DOHH2 (cell line): ENCODE results near the gene ZC3H7A.

ENCODE experiments used
- H3F3A ChIP-seq: fragments of 200-600 bp; sonication (generic), shearing (Covaris generic); 2 replicates; pipeline ENCODE4 v1.6.0; 2016; ENCODE audit warnings: antibody characterized with exemption, mild to moderate bottlenecking; ENCODE audit not compliant: control insufficient read depth, insufficient read depth
- H3K27ac ChIP-seq: fragments of 200-600 bp; sonication (generic); 2 replicates; pipeline ENCODE4 v1.5.1; 2014; ENCODE audit warnings: low read depth, mild to moderate bottlenecking, low read length, moderate library complexity
- H3K27me3 ChIP-seq: fragments of 200-600 bp; sonication (generic); 2 replicates; pipeline ENCODE4 v1.6.1; 2014; ENCODE audit warnings: mild to moderate bottlenecking, low read length, mixed read lengths; ENCODE audit not compliant: control insufficient read depth
- H3K36me3 ChIP-seq: fragments of 200-600 bp; sonication (generic); 2 replicates; pipeline ENCODE4 v1.6.1; 2014; ENCODE audit warnings: mild to moderate bottlenecking, low read length, moderate library complexity, mixed read lengths; ENCODE audit not compliant: control insufficient read depth
- H3K4me1 ChIP-seq: fragments of 200-600 bp; sonication (generic); 2 replicates; pipeline ENCODE4 v1.6.1; 2014; ENCODE audit warnings: mild to moderate bottlenecking, low read length, mixed read lengths; ENCODE audit not compliant: control insufficient read depth
- H3K4me2 ChIP-seq: fragments of 200-600 bp; sonication (generic); 2 replicates; pipeline ENCODE4 v1.6.0; 2014; ENCODE audit warnings: mild to moderate bottlenecking, low read length, moderate library complexity
- H3K4me3 ChIP-seq: fragments of 200-600 bp; sonication (generic); 2 replicates; pipeline ENCODE4 v1.5.1; 2014; ENCODE audit warnings: mild to moderate bottlenecking, low read length, mixed read lengths
- H3K79me2 ChIP-seq: fragments of 200-600 bp; sonication (generic); 2 replicates; pipeline ENCODE4 v1.6.1; 2014; ENCODE audit warnings: mild to moderate bottlenecking, low read length, mixed read lengths; ENCODE audit not compliant: control insufficient read depth
- H3K9me2 ChIP-seq: fragments of 200-600 bp; sonication (generic); replicated peaks from 2 replicates; pipeline ENCODE4 v1.6.1; 2014; ENCODE audit warnings: mild to moderate bottlenecking, low read length, mixed read lengths; ENCODE audit not compliant: control insufficient read depth
- H3K9me3 ChIP-seq: fragments of 200-600 bp; sonication (generic); 2 replicates; pipeline ENCODE4 v1.6.1; 2014; ENCODE audit warnings: antibody characterized with exemption, low read length, mixed read lengths; ENCODE audit not compliant: control insufficient read depth, insufficient read depth
- H4K20me1 ChIP-seq: fragments of 200-600 bp; sonication (generic); 2 replicates; pipeline ENCODE4 v1.6.0; 2014; ENCODE audit warnings: low read depth, mild to moderate bottlenecking, antibody characterized with exemption, low read length, moderate library complexity; ENCODE audit not compliant: control insufficient read depth, insufficient read depth
- EZH2phosphoT487 ChIP-seq: fragments of 200-600 bp; sonication (generic); IDR thresholded peaks from 2 replicates; pipeline ENCODE4 v1.6.1; 2017; ENCODE audit warnings: borderline replicate concordance, mild to moderate bottlenecking, antibody characterized with exemption, low read length, moderate library complexity, mixed read lengths
- TF ChIP-seq, protein P1 (sequence below): fragments of 200-600 bp; sonication (generic); IDR thresholded peaks from one replicate; pipeline ENCODE4 v1.5.1; 2014; ENCODE audit warnings: antibody characterized with exemption, mild to moderate bottlenecking, low read depth, low read length; ENCODE audit not compliant: poor library complexity, severe bottlenecking

The ZC3H7A gene

DNA sequence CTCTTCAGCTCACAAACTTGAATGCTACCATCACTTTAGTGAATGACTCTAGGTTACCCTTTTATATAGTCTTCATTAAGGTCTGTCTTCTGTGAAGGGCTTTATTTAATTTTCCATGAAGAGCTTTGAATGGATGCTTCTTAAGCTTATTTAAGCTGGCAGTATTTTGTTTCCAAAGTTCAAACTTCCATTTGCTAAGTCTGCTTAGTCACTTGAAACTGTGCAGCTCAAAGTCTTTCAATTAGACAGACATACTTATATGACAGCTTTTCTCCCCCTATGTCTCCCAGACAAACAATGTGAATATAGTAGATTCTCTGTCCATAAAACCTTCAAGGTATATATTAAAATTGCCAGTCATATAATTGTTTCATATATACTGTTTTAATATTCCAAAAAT is 77.9 kb downstream of the ZC3H7A start:
- Histone ChIP-seq H3K9me3 (no peaks in the 10 kb centered on the region), H3K4me3 (no peak overlapping the region), H3F3A (peaks cover 25% of the 10 kb centered on the region), H3K27ac (no peak overlapping the region), H3K4me2 (no peak overlapping the region), H3K9me2 (no peaks in the 10 kb centered on the region), H4K20me1 (no peaks in the 10 kb centered on the region), H3K27me3 (no peaks in the 10 kb centered on the region), H3K4me1 (peaks cover 53% of the 10 kb centered on the region), H3K79me2 (peaks cover 3% of the 10 kb centered on the region; the same call in 1 of the 2 replicates), H3K36me3 (peaks cover 48% of the 10 kb centered on the region)
- no peak for TF ChIP-seq EZH2phosphoT487
- TF ChIP-seq, protein P1, sequence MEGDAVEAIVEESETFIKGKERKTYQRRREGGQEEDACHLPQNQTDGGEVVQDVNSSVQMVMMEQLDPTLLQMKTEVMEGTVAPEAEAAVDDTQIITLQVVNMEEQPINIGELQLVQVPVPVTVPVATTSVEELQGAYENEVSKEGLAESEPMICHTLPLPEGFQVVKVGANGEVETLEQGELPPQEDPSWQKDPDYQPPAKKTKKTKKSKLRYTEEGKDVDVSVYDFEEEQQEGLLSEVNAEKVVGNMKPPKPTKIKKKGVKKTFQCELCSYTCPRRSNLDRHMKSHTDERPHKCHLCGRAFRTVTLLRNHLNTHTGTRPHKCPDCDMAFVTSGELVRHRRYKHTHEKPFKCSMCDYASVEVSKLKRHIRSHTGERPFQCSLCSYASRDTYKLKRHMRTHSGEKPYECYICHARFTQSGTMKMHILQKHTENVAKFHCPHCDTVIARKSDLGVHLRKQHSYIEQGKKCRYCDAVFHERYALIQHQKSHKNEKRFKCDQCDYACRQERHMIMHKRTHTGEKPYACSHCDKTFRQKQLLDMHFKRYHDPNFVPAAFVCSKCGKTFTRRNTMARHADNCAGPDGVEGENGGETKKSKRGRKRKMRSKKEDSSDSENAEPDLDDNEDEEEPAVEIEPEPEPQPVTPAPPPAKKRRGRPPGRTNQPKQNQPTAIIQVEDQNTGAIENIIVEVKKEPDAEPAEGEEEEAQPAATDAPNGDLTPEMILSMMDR = no peak

DNA sequence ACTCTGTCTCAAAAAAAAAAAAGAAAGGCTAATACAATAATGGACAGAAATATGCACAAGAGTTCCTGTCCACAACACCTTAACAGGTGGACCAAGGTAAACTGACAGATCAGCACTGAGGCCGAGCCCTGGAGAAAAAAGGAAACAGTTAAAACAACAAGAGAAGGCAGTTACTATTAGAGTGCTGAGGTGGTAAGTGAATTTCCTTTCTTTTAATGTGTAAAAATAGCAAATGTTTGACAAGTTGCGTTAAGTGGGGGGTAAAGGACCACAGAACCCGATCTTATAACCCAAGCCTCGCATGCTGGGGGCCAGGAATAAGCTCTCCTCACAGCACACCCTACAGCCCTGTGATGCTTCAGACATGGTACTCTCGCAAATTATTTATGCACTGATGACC is 79.2 kb downstream of the ZC3H7A start:
- Histone ChIP-seq H3K27me3 (no peaks in the 10 kb centered on the region), H3F3A (peaks cover 25% of the 10 kb centered on the region), H3K4me2 (peak overlapping the region; percentile 43), H3K9me3 (no peaks in the 10 kb centered on the region), H3K4me1 (peaks cover 53% of the 10 kb centered on the region), H3K9me2 (no peaks in the 10 kb centered on the region), H3K4me3 (peak overlapping the region; percentile 8), H4K20me1 (no peaks in the 10 kb centered on the region), H3K27ac (peak overlapping the region; percentile 39), H3K79me2 (peaks cover 6% of the 10 kb centered on the region; the same call in 1 of the 2 replicates), H3K36me3 (peaks cover 50% of the 10 kb centered on the region)
- TF ChIP-seq, protein P1 = no peak
- no peak for TF ChIP-seq EZH2phosphoT487

DNA sequence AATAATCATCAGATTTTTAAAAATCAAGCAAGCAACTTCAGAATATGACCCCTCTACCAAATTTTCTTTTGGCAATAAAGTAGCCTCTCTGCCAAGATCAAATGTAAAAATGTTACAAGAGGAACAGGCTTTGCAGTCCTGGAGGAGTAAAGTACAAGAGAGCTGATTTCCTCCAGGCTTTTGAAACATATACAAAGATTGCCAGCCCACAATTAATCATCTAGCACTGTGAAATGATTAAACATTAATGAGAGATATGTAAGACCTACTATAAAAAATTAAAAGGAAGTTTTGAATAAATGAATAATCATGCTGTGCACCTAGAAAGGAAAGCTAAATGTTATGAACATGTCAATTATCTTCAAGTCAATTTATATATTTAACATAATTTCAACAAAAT is 80.7 kb downstream of the ZC3H7A start:
- Histone ChIP-seq H3K9me3 (no peaks in the 10 kb centered on the region), H3K27ac (peak overlapping the region; percentile 76), H3K9me2 (no peaks in the 10 kb centered on the region), H3K79me2 (peaks cover 10% of the 10 kb centered on the region), H3K4me3 (peak overlapping the region; percentile 42), H3K27me3 (no peaks in the 10 kb centered on the region), H3K36me3 (peaks cover 45% of the 10 kb centered on the region), H3K4me1 (peaks cover 61% of the 10 kb centered on the region), H3K4me2 (peak overlapping the region; percentile 63), H4K20me1 (no peaks in the 10 kb centered on the region), H3F3A (peaks cover 25% of the 10 kb centered on the region)
- TF ChIP-seq, protein P1 = no peak
- no peak for TF ChIP-seq EZH2phosphoT487
